ENCODE measurements around the gene NEMP1. TPM values are rescaled to one million over a fixed set of nuclear protein-coding genes. Genes with fewer than 3 reads are reported as not detected.

The NEMP1 gene
- total RNA-seq, 6 donors from 2014 or later = 6.2 to 13.6 (median 10.0) TPM

DNA sequence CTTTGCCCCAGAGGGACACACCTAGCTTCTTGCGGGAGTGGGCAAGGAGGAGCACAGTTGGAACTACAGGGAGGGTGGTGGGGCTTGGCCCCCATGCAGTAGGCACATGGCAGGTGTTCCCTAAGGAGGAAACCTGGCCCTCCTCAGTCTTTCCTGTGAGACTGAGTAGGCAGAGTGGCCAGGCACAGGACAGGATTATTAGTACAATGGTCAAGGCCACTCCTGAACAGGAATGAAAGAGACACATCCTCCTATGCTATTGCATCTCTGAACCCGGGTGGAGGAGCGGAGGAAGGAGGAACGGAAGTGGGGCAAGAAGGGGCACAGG, 29.5 kb downstream of the NEMP1 start:
- Histone ChIP-seq H3K27me3 (no peaks in the 10 kb centered on the region), H3K4me3 (no peak overlapping the region), H3K9me3 (no peaks in the 10 kb centered on the region), H3K27ac (no peak overlapping the region), H3K36me3 (no peaks in the 10 kb centered on the region), H3K4me1 (peaks cover 0 to 11% (median 6%) of the 10 kb centered on the region in 4 donors)
- DNase-seq (no peak), ATAC-seq (ENCODE audit: low FRiP score in 2 of 2) (no peak)
- 58 to 69% methylated on average over 4 of the region's 4 CpGs for WGBS, 2 donors
- TF ChIP-seq, protein P1, sequence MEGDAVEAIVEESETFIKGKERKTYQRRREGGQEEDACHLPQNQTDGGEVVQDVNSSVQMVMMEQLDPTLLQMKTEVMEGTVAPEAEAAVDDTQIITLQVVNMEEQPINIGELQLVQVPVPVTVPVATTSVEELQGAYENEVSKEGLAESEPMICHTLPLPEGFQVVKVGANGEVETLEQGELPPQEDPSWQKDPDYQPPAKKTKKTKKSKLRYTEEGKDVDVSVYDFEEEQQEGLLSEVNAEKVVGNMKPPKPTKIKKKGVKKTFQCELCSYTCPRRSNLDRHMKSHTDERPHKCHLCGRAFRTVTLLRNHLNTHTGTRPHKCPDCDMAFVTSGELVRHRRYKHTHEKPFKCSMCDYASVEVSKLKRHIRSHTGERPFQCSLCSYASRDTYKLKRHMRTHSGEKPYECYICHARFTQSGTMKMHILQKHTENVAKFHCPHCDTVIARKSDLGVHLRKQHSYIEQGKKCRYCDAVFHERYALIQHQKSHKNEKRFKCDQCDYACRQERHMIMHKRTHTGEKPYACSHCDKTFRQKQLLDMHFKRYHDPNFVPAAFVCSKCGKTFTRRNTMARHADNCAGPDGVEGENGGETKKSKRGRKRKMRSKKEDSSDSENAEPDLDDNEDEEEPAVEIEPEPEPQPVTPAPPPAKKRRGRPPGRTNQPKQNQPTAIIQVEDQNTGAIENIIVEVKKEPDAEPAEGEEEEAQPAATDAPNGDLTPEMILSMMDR (IDR thresholded peaks at IDR 0.05) = no peak
- TF ChIP-seq POLR2AphosphoS5 (IDR thresholded peaks at IDR 0.05) = no peak
- TF ChIP-seq POLR2A (IDR thresholded peaks at IDR 0.05) = no peak
- no peak for TF ChIP-seq EP300 (IDR thresholded peaks at IDR 0.05)

DNA sequence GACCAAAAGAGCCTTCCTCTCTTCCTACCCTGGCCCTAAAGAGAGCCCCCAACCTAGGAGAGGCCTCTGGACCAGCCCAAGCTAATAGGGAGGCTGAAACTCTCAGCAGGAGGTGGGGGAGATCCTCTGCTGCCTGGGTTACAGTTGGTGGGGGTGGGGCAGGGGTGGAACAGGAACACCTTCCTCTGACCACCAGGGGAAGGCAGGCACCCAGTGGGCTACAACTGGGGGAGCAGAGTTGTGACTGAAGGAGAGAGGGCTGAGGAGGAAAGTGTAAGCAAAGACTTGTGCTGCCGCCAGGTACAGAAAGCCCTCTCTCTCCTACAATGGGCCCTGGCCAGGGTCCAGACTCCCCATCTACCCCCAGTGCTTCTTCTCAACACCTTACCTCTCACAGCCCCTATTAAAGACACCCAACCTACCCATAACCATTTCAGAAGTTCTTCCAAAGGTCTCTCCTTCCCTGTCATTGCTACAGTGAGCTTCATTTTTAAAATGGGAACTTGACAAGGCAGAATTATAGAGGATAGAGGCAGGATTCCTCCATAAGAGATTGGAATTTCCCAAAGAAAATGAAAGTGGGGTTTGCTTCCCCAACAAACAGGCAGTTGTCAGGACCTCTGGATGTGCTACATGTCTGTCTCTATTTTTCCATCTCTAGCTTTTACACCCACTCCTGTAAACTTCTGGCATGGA, 30.0 kb downstream of the NEMP1 start:
- peaks cover 0 to 11% (median 6%) of the 10 kb centered on the region in 4 donors for H3K4me1 ChIP-seq
- no peak overlapping the region for H3K4me3 ChIP-seq
- H3K9me3 ChIP-seq = no peaks in the 10 kb centered on the region
- H3K36me3 ChIP-seq = no peaks in the 10 kb centered on the region
- DNase-seq (no peak), ATAC-seq (ENCODE audit: low FRiP score in 2 of 2) (no peak)
- no peak overlapping the region for H3K27ac ChIP-seq
- TF ChIP-seq, protein P1 (IDR thresholded peaks at IDR 0.05) = no peak
- no peak for TF ChIP-seq POLR2AphosphoS5 (IDR thresholded peaks at IDR 0.05)
- no peak for TF ChIP-seq EP300 (IDR thresholded peaks at IDR 0.05)
- TF ChIP-seq POLR2A (IDR thresholded peaks at IDR 0.05) = no peak
- no peaks in the 10 kb centered on the region for H3K27me3 ChIP-seq
- 88 to 93% methylated on average over 1 of the region's 1 CpG for WGBS, 2 donors

DNA sequence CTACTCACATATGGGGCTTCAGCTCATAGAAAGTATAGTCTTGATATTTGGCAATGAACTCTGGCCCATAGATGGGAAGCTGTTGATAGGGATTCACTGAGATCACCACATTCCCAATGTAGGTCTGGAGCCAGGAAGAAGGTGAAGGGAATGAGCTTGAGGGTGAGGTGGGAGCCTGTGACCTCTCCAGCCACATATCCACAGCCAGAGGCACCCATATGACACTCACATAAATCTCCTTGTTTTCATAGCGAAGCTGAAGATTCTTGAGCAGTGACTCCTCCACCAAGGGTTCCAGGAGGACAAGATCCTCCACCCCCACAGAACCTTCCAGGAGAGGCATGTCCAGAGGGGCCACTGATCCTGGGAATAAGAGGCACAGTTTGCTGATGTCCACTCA, 30.6 kb downstream of the NEMP1 start:
- Histone ChIP-seq H3K27ac (peak overlapping the region in 1 of 4 donors; percentile 33), H3K27me3 (no peaks in the 10 kb centered on the region), H3K4me1 (peaks cover 0 to 11% (median 6%) of the 10 kb centered on the region in 4 donors), H3K9me3 (no peaks in the 10 kb centered on the region), H3K4me3 (no peak overlapping the region), H3K36me3 (no peaks in the 10 kb centered on the region)
- 85 to 86% methylated on average over 1 of the region's 1 CpG for WGBS, 2 donors
- TF ChIP-seq, protein P1 (IDR thresholded peaks at IDR 0.05) = no peak
- TF ChIP-seq POLR2AphosphoS5 (IDR thresholded peaks at IDR 0.05) (no peak), EP300 (IDR thresholded peaks at IDR 0.05) (no peak)
- ATAC-seq (ENCODE audit: low FRiP score in 2 of 2) (no peak), DNase-seq (no peak)

DNA sequence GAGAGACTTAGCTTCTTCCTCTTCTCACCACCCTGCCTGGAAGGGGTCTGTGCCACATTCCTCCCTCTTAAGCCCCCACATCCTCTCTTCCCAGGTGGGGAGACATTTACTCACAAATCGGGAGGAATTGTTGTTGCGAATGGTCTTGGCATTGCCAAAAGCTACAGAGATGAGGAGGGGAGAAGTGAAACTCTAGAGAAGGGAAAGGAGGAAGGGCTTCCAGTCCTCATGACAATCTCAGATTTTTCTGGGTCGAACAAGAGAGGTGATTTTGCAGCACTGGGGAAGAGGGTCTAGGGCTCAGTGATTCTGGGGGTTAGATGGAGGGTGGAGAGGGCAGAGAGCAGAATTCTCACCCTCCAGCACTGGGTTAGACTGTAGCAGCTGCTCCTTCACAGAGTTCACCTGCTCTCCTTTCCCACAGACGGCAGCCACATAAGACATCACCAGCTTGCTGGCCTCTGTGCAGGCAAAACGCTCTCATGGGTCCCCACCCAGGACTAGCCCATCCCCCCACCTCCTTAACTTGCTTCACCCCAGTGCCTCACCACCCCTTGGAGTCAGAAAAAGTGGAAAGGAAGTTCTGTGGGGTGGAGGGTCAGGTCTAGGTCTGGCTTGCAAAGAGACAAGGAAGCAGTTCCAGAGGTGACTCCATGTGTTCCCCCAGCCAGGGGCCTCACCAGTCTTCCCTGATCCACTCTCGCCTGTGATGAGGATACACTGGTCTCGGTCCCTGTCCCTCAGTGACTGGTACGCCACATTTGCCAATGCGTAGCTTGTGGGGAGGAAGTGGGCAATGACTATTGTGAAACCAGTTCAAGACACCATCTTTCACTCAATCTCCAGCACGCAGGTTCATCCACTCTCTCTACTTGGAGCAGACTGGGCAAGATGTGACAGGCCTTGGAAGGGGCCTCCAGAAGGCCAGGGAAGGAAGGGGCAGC, 31.4 kb downstream of the NEMP1 start:
- TF ChIP-seq POLR2A (IDR thresholded peaks at IDR 0.05) (no peak), POLR2AphosphoS5 (IDR thresholded peaks at IDR 0.05) (no peak), EP300 (IDR thresholded peaks at IDR 0.05) (no peak)
- TF ChIP-seq, protein P1 (IDR thresholded peaks at IDR 0.05) = no peak
- WGBS, 2 donors = 56 to 60% methylated on average over 10 of the region's 10 CpGs
- no peaks in the 10 kb centered on the region for H3K36me3 ChIP-seq
- peak overlapping the region in 2 of 4 donors; percentile 33 to 54 for H3K27ac ChIP-seq
- H3K4me1 ChIP-seq = peaks cover 0 to 11% (median 6%) of the 10 kb centered on the region in 4 donors
- DNase-seq (peak in 1 of 2 donors; percentile 27), ATAC-seq (ENCODE audit: low FRiP score in 2 of 2) (peak; percentile 38 to 61)
- H3K27me3 ChIP-seq = no peaks in the 10 kb centered on the region
- no peaks in the 10 kb centered on the region for H3K9me3 ChIP-seq
- no peak overlapping the region for H3K4me3 ChIP-seq
